ENCODE results near the gene RHOBTB3.

Gene RHOBTB3

DNA sequence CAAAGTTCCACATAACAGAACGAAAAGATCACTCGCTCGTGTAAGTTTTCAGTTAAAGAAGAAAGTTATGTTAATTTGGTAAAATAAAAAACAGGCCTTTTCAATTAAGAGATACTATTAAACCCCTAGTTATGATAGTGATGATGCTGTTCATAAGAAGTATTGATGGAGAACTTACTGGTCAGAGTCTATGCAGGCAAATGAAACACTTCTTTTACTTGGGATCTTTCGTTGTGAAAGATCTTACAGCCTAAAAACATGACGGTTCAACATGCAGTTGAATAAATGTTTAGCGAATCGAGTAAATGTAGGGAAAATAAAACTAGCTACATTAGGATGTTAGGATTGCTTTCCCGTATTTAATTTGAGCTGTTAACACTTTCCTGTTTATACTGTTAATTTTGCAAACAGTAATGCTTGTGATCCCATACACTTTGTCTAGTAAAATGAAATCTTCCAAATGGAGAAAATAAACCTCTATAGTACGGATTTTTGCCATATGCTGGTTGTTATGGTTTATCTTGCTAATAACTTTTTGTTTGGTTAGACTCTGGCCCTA is 2.0 kb downstream of the RHOBTB3 start:
- DNase-seq: no peak

- no peak for DNase-seq
Measured at GRCh38 chr5:95734187-95734586, 3.1 kb downstream of the RHOBTB3 start.

DNA sequence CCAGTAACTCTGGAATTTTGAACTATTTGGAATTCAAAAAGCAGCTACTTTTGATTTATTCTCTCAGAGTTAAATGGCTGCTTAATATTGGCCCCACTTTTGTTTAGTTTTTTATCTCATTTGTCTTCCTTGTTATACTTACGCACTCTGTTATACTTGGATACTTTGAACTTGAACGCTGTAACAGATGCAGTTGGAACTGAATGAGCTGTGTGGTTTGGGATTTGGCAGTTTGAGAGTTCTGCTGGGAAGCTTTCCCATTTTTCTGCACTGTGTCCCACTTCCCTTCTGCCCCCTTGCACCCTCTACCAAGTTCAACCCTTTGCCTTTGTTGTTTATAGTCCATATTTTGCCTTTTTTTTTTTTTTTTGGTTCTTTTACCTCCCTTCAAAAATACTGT is 3.8 kb downstream of the RHOBTB3 start:
- DNase-seq: no peak

DNA sequence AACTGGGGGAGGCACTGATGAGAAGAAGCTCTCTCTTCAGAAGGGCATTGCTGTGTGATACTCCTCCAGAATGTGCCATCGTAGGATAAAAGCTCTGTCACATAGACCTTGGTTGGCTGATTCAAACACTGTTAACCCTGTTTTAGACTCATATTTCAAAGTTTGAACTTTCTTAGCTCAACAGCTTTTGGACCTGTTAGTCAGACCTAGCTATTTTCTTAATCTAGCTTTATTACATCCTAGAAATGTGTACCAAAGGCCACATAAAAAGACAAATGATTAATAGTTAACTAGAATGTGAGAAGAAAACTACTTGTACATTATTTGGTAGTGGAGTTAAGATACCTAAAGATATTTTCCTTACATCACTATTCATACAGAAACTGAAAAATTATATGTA is 4.3 kb downstream of the RHOBTB3 start:
- no peak for DNase-seq

DNA sequence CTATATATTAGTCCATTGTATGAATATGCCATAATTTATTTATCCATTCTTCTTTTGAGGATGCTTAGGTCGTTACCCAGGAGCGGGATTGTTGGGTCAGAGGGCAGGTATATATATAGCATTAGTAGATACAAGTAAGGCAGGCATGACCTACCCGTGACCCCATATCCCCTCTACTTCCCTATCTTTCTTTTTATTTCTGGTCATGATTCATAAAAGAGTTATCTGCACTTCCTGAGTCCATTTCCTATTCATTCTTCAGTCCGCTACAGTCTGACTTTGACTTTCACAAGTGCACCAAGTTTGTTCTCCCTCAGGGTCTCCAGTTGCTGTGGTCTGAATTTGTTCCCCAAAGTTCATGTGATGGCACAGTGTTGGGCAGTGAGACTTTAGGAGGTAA is 6.9 kb downstream of the RHOBTB3 start:
- no peak for DNase-seq

GRCh38 chr5:95738834-95739233 is 7.7 kb downstream of the RHOBTB3 start:
- no peak for DNase-seq

DNA sequence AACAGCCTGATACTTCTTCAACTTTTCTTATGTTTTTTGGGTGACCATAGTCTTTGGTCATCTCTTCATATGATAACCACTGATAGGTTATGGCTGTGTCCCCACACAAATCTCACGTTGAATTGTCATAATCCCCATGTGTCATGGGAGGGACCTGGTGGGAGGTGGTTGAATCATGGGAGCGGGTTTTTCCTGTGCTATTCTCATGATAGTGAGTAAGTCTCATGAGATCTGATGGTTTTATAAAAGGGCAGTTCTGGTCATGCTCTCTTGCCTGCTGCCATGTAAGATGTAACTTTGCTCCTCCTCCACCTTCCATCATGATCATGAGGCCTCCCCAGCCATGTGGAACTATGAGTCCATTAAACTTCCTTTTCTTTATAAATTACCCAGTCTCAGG is 8.7 kb downstream of the RHOBTB3 start:
- DNase-seq: no peak

DNA sequence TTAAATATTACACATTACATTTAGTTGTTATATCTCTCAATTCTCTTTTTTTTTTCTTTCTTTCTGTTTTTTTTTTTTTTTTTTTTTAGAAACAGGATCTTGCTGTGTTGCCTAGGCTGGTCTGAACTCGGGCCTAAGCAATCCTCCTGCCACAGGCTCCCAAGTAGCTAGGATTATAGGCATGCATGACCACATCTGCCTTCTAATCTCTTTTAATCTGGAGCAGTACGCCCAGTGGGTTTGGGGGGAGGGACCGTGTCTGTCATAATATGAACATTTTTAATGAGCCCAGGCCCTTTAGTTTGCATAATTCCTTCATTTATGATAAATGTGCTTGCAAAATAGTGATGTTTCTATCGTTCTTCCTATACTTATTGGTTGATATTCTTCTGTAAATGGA is 10.3 kb downstream of the RHOBTB3 start:
- peak; percentile 61 for DNase-seq

GRCh38 chr5:95743232-95743631 is 12.1 kb downstream of the RHOBTB3 start:
- DNase-seq: no peak

- DNase-seq: no peak
Measured at GRCh38 chr5:95743877-95744276, 12.7 kb downstream of the RHOBTB3 start.

DNA sequence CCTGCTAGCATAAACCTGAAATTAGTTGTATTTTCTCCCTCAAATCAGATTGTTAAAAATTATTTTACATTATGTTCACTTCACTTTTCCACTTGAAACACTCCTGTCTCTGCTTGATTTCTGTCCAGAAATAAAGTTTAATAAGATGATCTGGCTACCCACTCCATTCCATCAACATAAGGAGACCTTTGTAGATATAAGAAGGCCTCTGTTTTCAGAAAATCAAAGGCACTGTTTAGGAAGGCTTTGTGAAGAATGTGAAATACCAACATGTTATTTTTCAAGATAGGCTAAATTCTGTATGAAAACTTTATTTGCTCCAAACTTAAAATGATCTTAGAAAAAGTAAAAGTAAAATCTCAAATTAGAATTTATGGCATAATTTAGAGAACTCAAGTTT is 15.1 kb downstream of the RHOBTB3 start:
- DNase-seq: no peak

DNA sequence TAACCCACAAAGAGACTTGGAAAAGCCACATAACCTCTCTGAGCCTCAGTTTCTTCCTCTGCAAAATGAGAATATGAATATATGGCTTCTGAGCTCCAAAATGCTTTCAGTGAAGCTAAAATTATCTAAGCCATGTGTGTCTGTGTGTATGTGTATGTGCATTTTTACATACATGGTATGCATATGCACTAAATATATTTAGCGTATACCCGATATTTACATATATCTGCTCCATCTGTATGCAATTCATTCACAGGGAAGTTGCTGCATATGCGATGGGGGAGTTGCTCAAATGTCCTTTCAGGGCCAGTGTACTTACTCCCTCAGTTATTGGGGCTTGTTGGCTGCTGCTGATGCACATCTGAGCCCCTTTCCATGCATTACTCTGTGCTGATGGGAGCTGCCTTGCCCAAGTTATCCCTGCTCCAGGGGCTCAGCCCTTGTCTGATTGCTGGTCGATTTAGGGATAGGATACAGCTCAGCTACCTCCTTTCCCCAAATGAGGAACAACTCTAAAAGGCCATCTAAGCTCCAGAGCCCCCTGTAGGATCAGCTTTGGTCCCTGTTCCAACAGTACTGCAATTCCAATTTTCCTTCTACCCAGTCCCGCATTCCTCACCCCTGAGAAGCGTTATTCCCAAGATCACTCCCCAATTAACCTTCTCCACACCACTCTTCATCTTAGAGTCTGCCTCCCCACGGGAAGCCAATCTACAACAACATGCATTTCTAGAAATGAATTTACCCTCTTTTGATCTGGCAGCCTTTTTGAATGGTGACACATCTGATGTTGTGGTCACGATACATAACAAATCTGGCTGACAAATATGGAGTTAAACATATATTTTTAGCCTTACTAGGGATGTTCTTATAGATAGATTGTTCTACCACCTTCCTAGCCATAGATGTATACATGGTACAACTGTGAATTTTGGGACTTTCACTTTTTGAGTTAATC is 15.9 kb downstream of the RHOBTB3 start:
- no peak for DNase-seq

DNA sequence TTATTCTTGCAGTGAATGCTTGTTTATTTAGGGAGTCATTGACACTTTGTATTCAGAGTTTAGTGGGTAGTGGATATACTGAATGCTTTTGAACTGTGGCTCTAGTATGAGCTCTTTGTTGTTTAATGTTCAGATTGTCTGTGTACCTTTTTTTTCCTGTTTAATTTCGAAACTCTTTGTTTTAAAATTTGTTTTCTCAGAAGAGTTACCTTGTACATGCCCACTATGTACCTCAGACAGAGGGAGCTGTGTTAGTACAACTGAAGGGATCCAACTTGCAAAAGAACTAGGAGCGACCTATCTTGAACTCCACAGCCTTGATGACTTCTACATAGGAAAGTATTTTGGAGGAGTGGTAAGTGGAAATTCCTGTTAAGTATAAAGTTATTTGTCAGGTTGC is 17.0 kb downstream of the RHOBTB3 start:
- no peak for DNase-seq

DNA sequence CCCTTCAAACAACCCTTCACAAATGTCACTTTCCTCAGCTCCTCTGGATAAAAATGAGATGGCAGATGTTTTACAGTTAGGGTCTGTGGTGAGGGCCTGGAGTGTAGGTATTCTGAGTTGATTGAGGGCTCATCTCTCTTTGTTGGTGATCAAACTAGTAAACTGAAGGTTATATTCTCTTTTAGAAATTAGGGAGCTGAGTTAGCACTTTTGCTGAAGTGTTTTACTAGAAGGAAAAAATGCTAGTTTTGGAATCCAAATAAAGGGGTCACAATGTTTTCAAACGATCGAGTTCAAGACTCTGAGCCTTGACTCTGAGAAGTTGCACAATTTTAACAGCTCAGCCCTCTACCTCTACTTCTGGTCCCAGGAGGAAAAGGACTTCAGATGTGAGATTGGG is 23.4 kb downstream of the RHOBTB3 start:
- DNase-seq: no peak

DNA sequence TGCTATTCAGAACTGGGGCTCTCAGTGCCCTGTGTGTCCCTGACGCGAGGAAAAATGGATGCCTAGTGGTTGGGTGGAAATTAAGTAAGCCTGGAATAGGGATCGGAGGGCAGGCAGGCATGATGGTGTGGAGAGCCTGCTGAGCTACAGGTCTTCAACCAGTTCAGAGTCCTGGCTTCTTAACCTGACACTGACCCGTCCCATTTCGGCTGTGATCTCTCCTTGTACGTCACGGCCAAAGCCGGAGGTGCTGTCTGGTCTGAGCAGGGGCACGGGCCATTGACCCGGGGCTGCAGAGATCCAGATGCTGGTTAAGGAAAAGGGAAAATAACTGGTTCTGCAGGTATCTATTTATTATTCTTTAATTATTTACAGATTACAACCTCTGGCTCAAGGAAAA is 27.9 kb downstream of the RHOBTB3 start:
- DNase-seq: no peak

GRCh38 chr5:95759634-95760033 is 28.5 kb downstream of the RHOBTB3 start:
- DNase-seq: no peak

GRCh38 chr5:95760273-95761191 is 29.4 kb downstream of the RHOBTB3 start:
- DNase-seq: no peak

GRCh38 chr5:95761771-95762651 is 30.9 kb downstream of the RHOBTB3 start:
- DNase-seq: no peak

DNA sequence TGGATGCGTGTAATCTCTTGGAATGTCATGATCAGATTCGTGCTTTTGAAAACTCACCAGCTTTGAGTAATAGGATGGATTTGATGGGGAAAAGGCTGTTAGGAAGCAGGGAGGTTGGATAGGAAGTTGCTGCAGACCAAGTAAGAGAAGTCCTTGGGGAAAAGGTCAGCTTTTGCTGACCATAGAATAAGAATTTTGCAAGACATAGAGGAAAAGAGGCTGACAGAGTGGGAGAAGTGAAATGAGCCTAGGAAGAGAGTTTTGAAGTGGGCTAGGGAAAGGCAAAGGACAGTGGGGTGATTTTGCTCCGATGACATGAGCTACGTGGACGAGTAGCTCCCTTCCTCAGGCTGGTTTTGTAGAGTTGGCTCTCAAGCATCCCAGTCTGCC is 31.5 kb downstream of the RHOBTB3 start:
- DNase-seq: no peak

- no peak for DNase-seq
Measured at GRCh38 chr5:95763941-95764340, 32.8 kb downstream of the RHOBTB3 start.

DNA sequence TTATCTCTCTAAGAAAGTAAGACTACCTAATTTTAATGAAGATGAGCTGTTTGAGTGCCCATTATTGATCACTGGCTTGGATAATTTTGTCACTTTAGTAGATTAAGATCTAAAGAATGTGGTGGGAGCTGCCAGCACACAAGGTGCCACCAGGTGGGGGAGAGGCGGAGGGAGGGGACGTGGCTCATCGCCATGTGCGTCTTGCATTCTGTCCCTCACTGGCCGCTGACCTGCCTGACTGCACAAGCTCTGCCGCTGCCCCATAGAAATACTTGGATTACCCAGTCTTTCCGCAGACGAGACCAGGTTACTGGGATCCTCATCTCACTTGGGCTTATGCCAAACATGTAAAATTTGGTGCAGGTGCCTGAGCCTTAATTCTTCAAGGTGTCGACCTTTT is 37.6 kb downstream of the RHOBTB3 start:
- DNase-seq: no peak
